HG03378 (cell line): Measurements from ENCODE around the gene AP1G2.
"Not testable (repeated sequence)": the region's sequence is repeated elsewhere in the genome, so short reads cannot be mapped to it uniquely, and the experiment has no call there.

Experiments
- ATAC-seq: cut with Tn5 transposase; IDR thresholded peaks from one replicate; pipeline ENCODE4 v1.9.1; 2021; ENCODE audit warnings: mild to moderate bottlenecking, moderate library complexity; ENCODE audit not compliant: unreplicated experiment

The AP1G2 gene

GRCh38 chr14:23542261-23542660, 25.3 kb downstream of the AP1G2 start:
- ATAC-seq = no peak

GRCh38 chr14:23540141-23540469, 27.5 kb downstream of the AP1G2 start:
- no peak for ATAC-seq

GRCh38 chr14:23539248-23540140, 28.1 kb downstream of the AP1G2 start:
- ATAC-seq = no peak

- no peak for ATAC-seq
Measured at GRCh38 chr14:23538785-23539184, 28.8 kb downstream of the AP1G2 start.

GRCh38 chr14:23538050-23538718, 29.4 kb downstream of the AP1G2 start:
- ATAC-seq = no peak

GRCh38 chr14:23537351-23538049, 30.1 kb downstream of the AP1G2 start:
- ATAC-seq = no peak

- ATAC-seq = not testable (repeated sequence)
Measured at GRCh38 chr14:23536906-23537305, 30.7 kb downstream of the AP1G2 start.

GRCh38 chr14:23536494-23536893, 31.1 kb downstream of the AP1G2 start:
- ATAC-seq = no peak

- ATAC-seq = no peak
Measured at GRCh38 chr14:23535943-23536342, 31.6 kb downstream of the AP1G2 start.

GRCh38 chr14:23533652-23534435, 33.7 kb downstream of the AP1G2 start:
- ATAC-seq = no peak

GRCh38 chr14:23532658-23533057, 34.9 kb downstream of the AP1G2 start:
- no peak for ATAC-seq

GRCh38 chr14:23531391-23531790, 36.2 kb downstream of the AP1G2 start:
- no peak for ATAC-seq

- no peak for ATAC-seq
Measured at GRCh38 chr14:23530375-23531055, 37.1 kb downstream of the AP1G2 start.

GRCh38 chr14:23529016-23529415, 38.6 kb downstream of the AP1G2 start:
- ATAC-seq = no peak

GRCh38 chr14:23528555-23528954, 39.0 kb downstream of the AP1G2 start:
- no peak for ATAC-seq

GRCh38 chr14:23525611-23526010, 42.0 kb downstream of the AP1G2 start:
- no peak for ATAC-seq

- ATAC-seq = no peak
Measured at GRCh38 chr14:23524954-23525353, 42.6 kb downstream of the AP1G2 start.

- ATAC-seq = no peak
Measured at GRCh38 chr14:23523229-23524016, 44.2 kb downstream of the AP1G2 start.

- no peak for ATAC-seq
Measured at GRCh38 chr14:23522643-23523198, 44.9 kb downstream of the AP1G2 start.
